ENCODE measurements around the gene UVRAG. TPM values are rescaled to one million over a fixed set of nuclear protein-coding genes. Genes with fewer than 3 reads are reported as not detected.

Gene UVRAG
- total RNA-seq, 1 donor from 2014 or later, result 80.4 TPM

DNA sequence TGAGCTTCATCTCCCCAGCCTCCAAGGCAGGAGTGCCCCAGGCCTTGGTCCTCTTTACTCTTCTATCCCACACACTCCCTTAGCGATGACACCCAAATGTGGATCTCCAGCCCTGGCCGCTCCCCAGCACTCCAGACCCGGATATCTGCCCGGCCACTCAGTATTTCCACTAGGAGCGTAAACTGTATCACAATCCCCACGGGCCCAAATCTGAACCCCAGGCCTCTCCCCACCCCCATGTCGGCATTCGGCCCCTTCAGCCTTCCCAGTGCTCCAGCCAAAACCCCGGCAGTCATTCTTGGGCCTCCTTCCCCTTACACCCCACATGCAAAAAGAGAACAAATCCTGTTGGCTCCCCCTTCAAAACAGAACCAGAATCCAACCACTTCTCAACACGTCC lies 370.5 kb downstream of the UVRAG start:
- DNase-seq (ENCODE audit: low spot score), result no peak

DNA sequence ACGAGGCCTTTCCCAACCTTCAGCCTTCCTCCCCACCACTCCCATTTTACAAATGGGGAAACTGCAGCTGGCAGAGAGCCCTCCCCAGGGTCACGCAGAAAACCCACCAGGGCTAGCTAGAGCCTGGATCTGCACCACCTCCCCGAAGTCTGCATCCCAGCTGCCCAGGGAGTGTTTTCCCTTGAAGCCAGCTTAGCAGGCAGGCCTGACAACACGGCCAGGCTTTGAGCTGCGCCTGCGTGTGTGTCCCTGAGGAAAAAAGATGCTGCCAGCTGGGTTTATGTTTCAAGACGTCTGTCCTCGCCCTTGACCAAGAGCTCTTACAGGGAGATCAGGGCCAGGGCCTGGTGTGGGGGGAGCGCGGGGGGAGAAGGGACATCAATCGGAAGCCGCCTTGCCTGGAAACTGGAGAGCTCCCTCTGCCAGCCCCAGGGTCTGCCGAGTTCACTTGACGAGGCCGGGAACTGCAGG lies 371.0 kb downstream of the UVRAG start:
- DNase-seq (ENCODE audit: low spot score), result no peak

DNA sequence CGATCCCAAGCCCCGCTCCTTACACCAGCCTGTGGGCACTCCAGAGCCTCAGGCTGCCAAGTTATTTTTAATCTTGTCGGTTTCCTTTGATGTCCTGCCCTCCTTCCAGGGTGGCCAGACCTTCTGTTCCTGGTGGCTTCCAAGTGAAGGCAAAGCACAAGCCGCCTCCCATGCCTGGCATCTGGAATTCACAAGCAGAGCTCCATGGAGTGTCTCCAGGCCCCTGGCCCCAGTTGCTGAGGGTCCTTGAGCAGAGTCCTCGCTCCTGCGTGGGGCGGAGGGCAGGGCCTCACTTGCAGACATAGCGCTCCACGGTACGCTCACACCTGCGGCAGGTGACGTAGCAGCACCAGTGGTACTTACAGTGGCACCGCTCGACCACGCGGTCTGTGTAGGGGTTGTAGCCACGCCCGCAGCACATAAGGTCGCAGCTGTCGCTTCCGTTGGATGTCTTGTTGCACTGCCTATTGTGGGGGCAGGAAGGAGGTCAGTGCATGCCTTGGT lies 371.8 kb downstream of the UVRAG start:
- DNase-seq (ENCODE audit: low spot score), result no peak

DNA sequence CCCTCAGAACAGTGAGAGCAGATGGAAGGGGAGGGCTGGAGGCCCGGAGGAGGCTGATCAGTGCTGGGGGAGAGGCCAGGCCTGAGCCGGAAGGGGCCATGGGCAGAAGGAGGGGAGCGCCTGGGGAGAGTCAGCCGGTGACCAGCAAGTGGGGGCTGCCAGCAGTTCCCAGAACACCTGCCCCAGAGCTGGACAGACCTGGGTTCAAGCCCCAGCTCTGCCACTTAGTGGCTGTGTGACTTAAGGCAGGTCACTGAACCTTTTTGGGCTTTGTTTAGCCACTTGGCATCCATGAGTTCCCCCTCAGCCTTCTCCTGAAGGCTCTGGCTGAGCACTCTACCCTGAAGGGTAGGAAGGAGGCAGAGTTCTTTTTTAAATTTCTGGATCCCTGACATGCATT lies 373.9 kb downstream of the UVRAG start:
- no peak for DNase-seq (ENCODE audit: low spot score)

DNA sequence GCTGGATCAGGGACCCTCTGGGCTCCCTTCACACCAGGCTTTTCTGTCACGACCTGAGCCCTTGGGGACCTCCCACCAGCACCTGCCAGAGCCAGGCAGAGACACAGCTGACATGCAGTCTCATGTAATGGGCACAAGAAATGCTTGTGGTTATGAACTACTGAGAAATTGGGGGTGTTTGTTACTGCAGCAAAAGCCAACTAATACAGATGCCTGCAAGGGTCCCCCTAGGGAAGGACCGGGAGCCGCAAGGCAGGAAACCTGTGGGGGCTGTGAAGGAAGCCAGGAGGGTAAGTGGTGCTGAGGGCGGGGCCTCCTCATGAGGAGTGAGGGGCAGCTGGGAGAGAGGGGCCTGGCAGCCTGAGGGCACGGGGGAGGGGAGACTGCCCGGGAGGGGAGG lies 374.7 kb downstream of the UVRAG start:
- DNase-seq (ENCODE audit: low spot score), result no peak

DNA sequence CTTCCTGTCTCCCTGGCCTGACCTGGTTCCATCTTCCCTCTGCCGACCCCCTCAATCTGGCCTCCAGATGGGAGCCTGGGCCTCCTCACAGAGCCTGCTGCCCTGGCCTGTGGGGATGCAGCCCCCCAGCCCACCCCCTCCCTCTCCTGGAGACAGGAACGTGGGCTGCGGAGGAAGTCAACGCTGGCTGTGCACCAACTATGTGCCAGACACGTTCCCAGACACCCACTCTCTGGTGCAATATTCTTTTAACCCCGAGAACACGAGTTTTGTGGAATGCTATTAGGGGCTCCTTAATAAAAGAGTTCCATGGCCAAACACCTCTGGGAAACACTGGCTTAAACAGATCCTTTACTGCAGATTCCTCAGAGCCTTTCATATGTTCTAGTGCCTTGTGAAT lies 375.4 kb downstream of the UVRAG start:
- no peak for DNase-seq (ENCODE audit: low spot score)

Other genes starting within 250 kb of the UVRAG start
- 4.8 TPM for gene MAP6, start 146.2 kb upstream of the UVRAG start, total RNA-seq
- 0.32 TPM for gene MOGAT2, start 97.4 kb upstream of the UVRAG start, total RNA-seq
- 337 TPM for gene DGAT2, start 46.4 kb upstream of the UVRAG start, total RNA-seq

Measured in mesenteric fat pad (tissue), 1 donor.